Measurements from ENCODE around the gene SMC1A.

GRCh38 chrX:53441531-53442321 lies 19.3 kb upstream of the SMC1A start:
- no peak for TF ChIP-seq RARB (CRISPR knock-in tag; IDR thresholded peaks at IDR 0.05)
- TF ChIP-seq ZNF70 (CRISPR knock-in tag; IDR thresholded peaks at IDR 0.05): no peak
- no peak for TF ChIP-seq ZC3H10 (CRISPR knock-in tag; IDR thresholded peaks at IDR 0.05)
- no peak for TF ChIP-seq ZFP30 (CRISPR knock-in tag; IDR thresholded peaks at IDR 0.05)
- no peak for TF ChIP-seq POU6F1 (CRISPR knock-in tag; IDR thresholded peaks at IDR 0.05; ENCODE audit: borderline replicate concordance, low read depth)
- no peak for TF ChIP-seq TSHZ2 (CRISPR knock-in tag; IDR thresholded peaks at IDR 0.05)
- TF ChIP-seq ZNF565 (CRISPR knock-in tag; conservative IDR thresholded peaks at IDR 0.05; ENCODE audit: low read depth): no peak
- no peak for TF ChIP-seq CSDC2 (CRISPR knock-in tag; IDR thresholded peaks at IDR 0.05)
- TF ChIP-seq BACH2 (CRISPR knock-in tag; IDR thresholded peaks at IDR 0.05; ENCODE audit: borderline replicate concordance): no peak
- no peak for TF ChIP-seq ZNF8 (CRISPR knock-in tag; IDR thresholded peaks at IDR 0.05)
- TF ChIP-seq CREB5 (CRISPR knock-in tag; IDR thresholded peaks at IDR 0.05; ENCODE audit: low read depth): no peak
- TF ChIP-seq ARNTL (CRISPR knock-in tag; IDR thresholded peaks at IDR 0.05; ENCODE audit: borderline replicate concordance, low read depth): no peak
- no peak for TF ChIP-seq PATZ1 (CRISPR knock-in tag; IDR thresholded peaks at IDR 0.05; ENCODE audit: borderline replicate concordance)

Measured in SK-N-SH treated with all-trans-retinoic acid at 6 μM for 48 hours (cell line).